Neural cell (in vitro differentiated cells): Measurements from ENCODE around the gene TYK2. TPM values are rescaled to one million over a fixed set of nuclear protein-coding genes. Genes with fewer than 3 reads are reported as not detected.

Experiments used
- H2AFZ ChIP-seq: fragments of 200-600, 300-800 bp; sonication (generic), shearing (Covaris generic); 2 replicates; pipeline ENCODE4 v1.6.0; 2014; ENCODE audit warnings: low read depth, mild to moderate bottlenecking, antibody characterized with exemption, low read length, moderate library complexity
- H3F3A ChIP-seq: fragments of 200-600 bp; shearing (Covaris generic); 2 replicates; pipeline ENCODE4 v1.6.1; 2016; ENCODE audit warnings: mild to moderate bottlenecking, moderate library complexity, mixed read lengths, antibody characterized with exemption, low read length; ENCODE audit not compliant: insufficient read depth, poor library complexity, severe bottlenecking
- H3K27ac ChIP-seq: fragments of 200-600, 300-800 bp; sonication (generic), shearing (Covaris generic); 2 replicates; pipeline ENCODE4 v1.5.1; 2014; ENCODE audit warnings: mild to moderate bottlenecking, low read length, moderate library complexity
- H3K27me3 ChIP-seq: fragments of 300-800, 200-600 bp; sonication (generic), shearing (Covaris generic); 2 replicates; pipeline ENCODE4 v1.6.0; 2014; ENCODE audit warnings: mild to moderate bottlenecking, low read depth, low read length, moderate library complexity; ENCODE audit not compliant: insufficient read depth
- H3K36me3 ChIP-seq: fragments of 300-800, 200-600 bp; sonication (generic), shearing (Covaris generic); 2 replicates; pipeline ENCODE4 v1.5.1; 2014; ENCODE audit warnings: mild to moderate bottlenecking, antibody characterized with exemption, low read length, moderate library complexity; ENCODE audit not compliant: insufficient read depth
- H3K4me2 ChIP-seq: fragments of 300-800, 200-600 bp; sonication (generic), shearing (Covaris generic); 2 replicates; pipeline ENCODE4 v1.6.0; 2014; ENCODE audit warnings: mild to moderate bottlenecking, low read length
- H3K4me3 ChIP-seq: fragments of 300-800, 200-600 bp; sonication (generic), shearing (Covaris generic); 2 replicates; pipeline ENCODE4 v1.5.1; 2014; ENCODE audit warnings: mild to moderate bottlenecking, low read length, moderate library complexity
- H3K79me2 ChIP-seq: fragments of 200-600 bp; shearing (Covaris generic); replicated peaks from 2 replicates; pipeline ENCODE4 v1.6.0; 2014; ENCODE audit warnings: mild to moderate bottlenecking, low read length, moderate library complexity; ENCODE audit not compliant: insufficient read depth
- H3K9ac ChIP-seq: fragments of 300-800, 200-600 bp; sonication (generic), shearing (Covaris generic); 2 replicates; pipeline ENCODE4 v1.6.1; 2016; ENCODE audit warnings: mild to moderate bottlenecking, low read length, mixed read lengths
- H3K9me2 ChIP-seq: fragments of 200-600 bp; shearing (Covaris generic); 2 replicates; pipeline ENCODE4 v1.6.1; 2016; ENCODE audit warnings: mild to moderate bottlenecking, low read length, mixed read lengths; ENCODE audit not compliant: insufficient read depth
- H3K9me3 ChIP-seq: fragments of 200-600, 300-800 bp; sonication (generic), shearing (Covaris generic); 2 replicates; pipeline ENCODE4 v1.6.1; 2016; ENCODE audit warnings: mild to moderate bottlenecking, mixed run types, low read length, moderate library complexity, mixed read lengths
- H4K20me1 ChIP-seq: fragments of 200-600 bp; shearing (Covaris generic); 2 replicates; pipeline ENCODE4 v1.6.1; 2016; ENCODE audit warnings: mild to moderate bottlenecking, mixed run types; ENCODE audit not compliant: insufficient read depth
- EP300 ChIP-seq: fragments of 450-650 bp; conservative IDR thresholded peaks from 2 replicates; pipeline ENCODE4 v1.6.1; 2014; ENCODE audit warnings: antibody characterized with exemption, mild to moderate bottlenecking, moderate library complexity; ENCODE audit not compliant: poor library complexity, severe bottlenecking
- EZH2 ChIP-seq: fragments of 200-600, 300-800 bp; shearing (Covaris generic), sonication (generic); IDR thresholded peaks from 2 replicates; pipeline ENCODE4 v1.6.1; 2014; ENCODE audit warnings: antibody characterized with exemption, low read length, borderline replicate concordance, mild to moderate bottlenecking; ENCODE audit not compliant: insufficient read depth, poor library complexity, severe bottlenecking
- MXI1 ChIP-seq: fragments of 450-650 bp; conservative IDR thresholded peaks from 2 replicates; pipeline ENCODE4 v1.6.1; 2014; ENCODE audit warnings: antibody characterized with exemption, mild to moderate bottlenecking; ENCODE audit not compliant: poor library complexity, severe bottlenecking
- POLR2AphosphoS5 ChIP-seq: IDR thresholded peaks from 2 replicates; pipeline ENCODE4 v1.6.1; 2012
- RAD21 ChIP-seq: fragments of 450-650 bp; conservative IDR thresholded peaks from 2 replicates; pipeline ENCODE4 v1.6.1; 2014; ENCODE audit warnings: antibody characterized with exemption, mild to moderate bottlenecking, moderate library complexity
- SMC3 ChIP-seq: fragments of 450-650 bp; conservative IDR thresholded peaks from 2 replicates; pipeline ENCODE4 v1.6.1; 2014; ENCODE audit warnings: antibody characterized with exemption, mild to moderate bottlenecking, moderate library complexity; ENCODE audit not compliant: poor library complexity
- TAF1 ChIP-seq: IDR thresholded peaks from 2 replicates; pipeline ENCODE4 v1.6.1; 2012; ENCODE audit warnings: low read depth
- polyA plus RNA-seq: library from polyadenylated mRNA; depleted of rRNA; stranded (reverse); fragments of >200 nt; gene quantifications from 2 replicates; pipeline ENCODE4 v1.2.3, GENCODE V29; 2014
- TF ChIP-seq, protein P1 (sequence below): fragments of 450-650 bp; IDR thresholded peaks from 2 replicates; pipeline ENCODE4 v1.5.1; 2014; ENCODE audit warnings: antibody characterized with exemption, mild to moderate bottlenecking, moderate library complexity; ENCODE audit not compliant: poor library complexity, severe bottlenecking
- TF ChIP-seq, protein P2 (sequence below): IDR thresholded peaks from 2 replicates; pipeline ENCODE4 v1.6.1; 2012; ENCODE audit warnings: borderline replicate concordance

The TYK2 gene
- polyA plus RNA-seq, 1 donor from 2014 or later = 95.8 TPM

DNA sequence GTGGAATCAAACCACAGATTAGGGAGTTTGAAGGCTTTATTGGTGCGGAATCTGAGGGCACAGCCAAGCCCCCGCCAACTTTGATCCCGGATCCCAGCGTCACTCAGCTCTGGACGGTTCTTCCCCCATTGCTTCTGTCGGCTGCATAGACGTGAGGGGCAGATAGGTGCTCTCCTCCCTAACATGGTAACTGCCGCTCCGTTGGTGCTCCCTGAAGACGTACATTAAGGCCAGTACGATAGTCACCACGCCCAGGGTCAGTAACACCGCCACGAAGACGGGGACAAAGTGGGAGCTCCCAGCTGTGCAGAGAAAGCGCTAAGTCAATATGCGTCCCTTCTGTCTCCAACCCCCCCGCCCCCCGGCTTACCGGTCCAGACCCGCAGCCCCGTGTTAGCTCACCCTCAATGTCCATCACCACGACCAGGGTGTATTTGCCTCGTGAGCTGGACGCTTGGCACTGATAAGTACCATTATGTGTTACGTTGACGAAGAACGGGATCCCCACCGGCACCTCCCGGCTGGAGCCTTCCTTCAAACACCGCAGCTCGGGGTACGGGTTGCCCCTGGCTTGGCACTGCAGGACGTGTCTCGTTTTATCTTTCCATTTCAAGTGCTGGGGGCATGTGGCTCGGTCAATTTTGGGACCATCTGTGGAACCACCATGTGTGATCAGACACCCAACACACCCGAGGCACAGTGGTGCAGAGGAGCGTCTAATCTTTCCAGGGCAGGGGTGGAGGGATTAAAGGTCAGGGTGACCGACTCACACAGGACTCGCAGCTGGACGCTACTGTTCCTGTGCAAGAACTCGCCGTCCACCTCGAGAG lies 46.4 kb downstream of the TYK2 start:
- H3K4me2 ChIP-seq = peak overlapping the region; percentile 40
- peak overlapping the region; percentile 92 for H3K9ac ChIP-seq
- no peaks in the 10 kb centered on the region for H3K9me3 ChIP-seq
- H4K20me1 ChIP-seq = no peaks in the 10 kb centered on the region
- peak overlapping the region; percentile 98 for H3K27ac ChIP-seq
- H3F3A ChIP-seq = no peaks in the 10 kb centered on the region
- H3K36me3 ChIP-seq = no peaks in the 10 kb centered on the region
- H3K4me3 ChIP-seq = peak overlapping the region; percentile 91
- H3K79me2 ChIP-seq = peaks cover 22% of the 10 kb centered on the region
- H3K27me3 ChIP-seq = no peaks in the 10 kb centered on the region
- TF ChIP-seq POLR2AphosphoS5 = no peak
- TF ChIP-seq RAD21 = no peak
- TF ChIP-seq EZH2 = no peak
- TF ChIP-seq, protein P1, sequence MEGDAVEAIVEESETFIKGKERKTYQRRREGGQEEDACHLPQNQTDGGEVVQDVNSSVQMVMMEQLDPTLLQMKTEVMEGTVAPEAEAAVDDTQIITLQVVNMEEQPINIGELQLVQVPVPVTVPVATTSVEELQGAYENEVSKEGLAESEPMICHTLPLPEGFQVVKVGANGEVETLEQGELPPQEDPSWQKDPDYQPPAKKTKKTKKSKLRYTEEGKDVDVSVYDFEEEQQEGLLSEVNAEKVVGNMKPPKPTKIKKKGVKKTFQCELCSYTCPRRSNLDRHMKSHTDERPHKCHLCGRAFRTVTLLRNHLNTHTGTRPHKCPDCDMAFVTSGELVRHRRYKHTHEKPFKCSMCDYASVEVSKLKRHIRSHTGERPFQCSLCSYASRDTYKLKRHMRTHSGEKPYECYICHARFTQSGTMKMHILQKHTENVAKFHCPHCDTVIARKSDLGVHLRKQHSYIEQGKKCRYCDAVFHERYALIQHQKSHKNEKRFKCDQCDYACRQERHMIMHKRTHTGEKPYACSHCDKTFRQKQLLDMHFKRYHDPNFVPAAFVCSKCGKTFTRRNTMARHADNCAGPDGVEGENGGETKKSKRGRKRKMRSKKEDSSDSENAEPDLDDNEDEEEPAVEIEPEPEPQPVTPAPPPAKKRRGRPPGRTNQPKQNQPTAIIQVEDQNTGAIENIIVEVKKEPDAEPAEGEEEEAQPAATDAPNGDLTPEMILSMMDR = no peak
- H2AFZ ChIP-seq = peak overlapping the region; percentile 76
- H3K9me2 ChIP-seq = no peaks in the 10 kb centered on the region

DNA sequence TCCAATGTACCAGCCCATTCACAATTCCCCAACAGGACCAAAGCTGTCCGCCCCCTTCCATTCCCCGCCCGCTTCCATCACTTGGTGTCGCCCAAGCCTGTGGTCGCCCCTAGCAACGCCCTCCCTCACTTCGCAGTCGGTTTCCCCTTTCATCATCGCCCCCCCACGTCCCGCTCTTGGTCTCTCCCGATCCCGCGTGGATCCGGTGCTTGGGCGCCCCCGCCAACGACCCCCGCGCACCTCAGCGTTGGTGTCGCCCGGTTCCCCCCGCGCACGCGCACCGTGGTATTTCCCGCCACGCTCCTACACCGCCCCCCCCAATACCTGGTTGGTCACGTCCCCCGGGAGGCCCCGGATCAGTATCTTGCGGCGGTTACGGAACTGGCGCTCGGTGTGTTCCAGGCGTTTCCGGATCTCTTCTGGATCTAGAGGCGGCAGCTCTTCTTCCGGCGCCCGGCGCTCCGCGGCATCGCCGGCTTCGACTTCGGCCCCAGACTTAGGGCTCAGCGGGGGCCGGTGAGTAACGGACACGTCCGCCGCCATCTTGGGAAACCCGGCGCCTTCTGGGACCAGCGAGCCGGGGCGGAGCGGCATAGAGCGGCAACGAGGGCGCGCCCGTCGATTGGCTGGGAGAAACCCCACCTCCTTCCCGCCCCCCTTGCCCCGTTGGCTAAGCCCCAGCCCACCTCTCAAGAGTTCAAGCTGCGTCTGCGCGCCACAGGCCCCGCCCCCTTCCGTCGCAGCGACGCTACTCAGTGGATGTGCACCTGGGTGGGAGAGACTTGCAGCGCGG lies 47.2 kb downstream of the TYK2 start, which contains the start of gene RAVER1:
TSS of gene RAVER1 (minus strand) at position 565 of the 793 bp plus-strand sequence. CDS start at position 543, 22 bp downstream.
- peak within 1 kb of the TSS; percentile 83 for H2AFZ ChIP-seq
- H3K79me2 ChIP-seq = peaks cover 22% of the 10 kb centered on the region
- H3K9ac ChIP-seq = peak within 1 kb of the TSS; percentile 92
- H3K9me3 ChIP-seq = no peaks in the 10 kb centered on the region
- TF ChIP-seq TAF1 = peak; percentile 94
- TF ChIP-seq POLR2AphosphoS5 = peak; percentile 92
- TF ChIP-seq EZH2 = no peak
- TF ChIP-seq, protein P1 = peak; percentile 56
- peak; percentile 89 for TF ChIP-seq MXI1
- peak; percentile 46 for TF ChIP-seq RAD21
- TF ChIP-seq, protein P2, sequence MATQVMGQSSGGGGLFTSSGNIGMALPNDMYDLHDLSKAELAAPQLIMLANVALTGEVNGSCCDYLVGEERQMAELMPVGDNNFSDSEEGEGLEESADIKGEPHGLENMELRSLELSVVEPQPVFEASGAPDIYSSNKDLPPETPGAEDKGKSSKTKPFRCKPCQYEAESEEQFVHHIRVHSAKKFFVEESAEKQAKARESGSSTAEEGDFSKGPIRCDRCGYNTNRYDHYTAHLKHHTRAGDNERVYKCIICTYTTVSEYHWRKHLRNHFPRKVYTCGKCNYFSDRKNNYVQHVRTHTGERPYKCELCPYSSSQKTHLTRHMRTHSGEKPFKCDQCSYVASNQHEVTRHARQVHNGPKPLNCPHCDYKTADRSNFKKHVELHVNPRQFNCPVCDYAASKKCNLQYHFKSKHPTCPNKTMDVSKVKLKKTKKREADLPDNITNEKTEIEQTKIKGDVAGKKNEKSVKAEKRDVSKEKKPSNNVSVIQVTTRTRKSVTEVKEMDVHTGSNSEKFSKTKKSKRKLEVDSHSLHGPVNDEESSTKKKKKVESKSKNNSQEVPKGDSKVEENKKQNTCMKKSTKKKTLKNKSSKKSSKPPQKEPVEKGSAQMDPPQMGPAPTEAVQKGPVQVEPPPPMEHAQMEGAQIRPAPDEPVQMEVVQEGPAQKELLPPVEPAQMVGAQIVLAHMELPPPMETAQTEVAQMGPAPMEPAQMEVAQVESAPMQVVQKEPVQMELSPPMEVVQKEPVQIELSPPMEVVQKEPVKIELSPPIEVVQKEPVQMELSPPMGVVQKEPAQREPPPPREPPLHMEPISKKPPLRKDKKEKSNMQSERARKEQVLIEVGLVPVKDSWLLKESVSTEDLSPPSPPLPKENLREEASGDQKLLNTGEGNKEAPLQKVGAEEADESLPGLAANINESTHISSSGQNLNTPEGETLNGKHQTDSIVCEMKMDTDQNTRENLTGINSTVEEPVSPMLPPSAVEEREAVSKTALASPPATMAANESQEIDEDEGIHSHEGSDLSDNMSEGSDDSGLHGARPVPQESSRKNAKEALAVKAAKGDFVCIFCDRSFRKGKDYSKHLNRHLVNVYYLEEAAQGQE = peak; percentile 87
- TF ChIP-seq EP300 = peak; percentile 72
- peak; percentile 64 for TF ChIP-seq SMC3
- peak within 1 kb of the TSS; percentile 91 for H3K4me3 ChIP-seq
- H3K4me2 ChIP-seq = peak within 1 kb of the TSS; percentile 88
- no peaks in the 10 kb centered on the region for H4K20me1 ChIP-seq
- H3K27ac ChIP-seq = peak within 1 kb of the TSS; percentile 98
- H3F3A ChIP-seq = no peaks in the 10 kb centered on the region
- no peaks in the 10 kb centered on the region for H3K9me2 ChIP-seq
- H3K27me3 ChIP-seq = no peaks in the 10 kb centered on the region
- no peaks in the 10 kb centered on the region for H3K36me3 ChIP-seq
